GM12873 (cell line): ENCODE results near the gene HOXA11.

ENCODE experiments used
- CTCF ChIP-seq: IDR thresholded peaks from 2 replicates; pipeline ENCODE4 v1.5.1; 2012; ENCODE audit warnings: low read depth, mild to moderate bottlenecking, moderate library complexity, low read length, control low read depth; ENCODE audit not compliant: insufficient read depth; ENCODE audit errors: missing control alignments

Gene HOXA11

GRCh38 chr7:27194002-27194352 is 8.9 kb upstream of the HOXA11 start:
- TF ChIP-seq CTCF = no peak

- no peak for TF ChIP-seq CTCF
Observed at GRCh38 chr7:27193335-27194001, 8.4 kb upstream of the HOXA11 start.

- no peak for TF ChIP-seq CTCF
Observed at GRCh38 chr7:27192546-27193334, 7.7 kb upstream of the HOXA11 start.

- TF ChIP-seq CTCF = no peak
Observed at GRCh38 chr7:27191833-27192545, 7.0 kb upstream of the HOXA11 start.

GRCh38 chr7:27191161-27191731 is 6.2 kb upstream of the HOXA11 start:
- TF ChIP-seq CTCF = no peak

- TF ChIP-seq CTCF = no peak
Observed at GRCh38 chr7:27189997-27190748, 5.1 kb upstream of the HOXA11 start.
